Calu3 (cell line): ENCODE measurements around the gene RCAN3. TPM values are rescaled to one million over a fixed set of nuclear protein-coding genes. Genes with fewer than 3 reads are reported as not detected.

Source experiments
- BruUV-seq: library from RNA; stranded (reverse); fragments of 400-500 nt; replicated peaks from 2 replicates; lab custom pipeline; 2021; lab: Mats Ljungman, UMichigan
- CTCF ChIA-PET: fragments of 300-600 bp; sonication (Branson Sonifier 250); formaldehyde crosslinking; loops from one replicate; lab custom pipeline; 2022; ENCODE audit warnings: antibody characterized with exemption; lab: Charles Lee
- DNase-seq: peaks from one replicate; pipeline ENCODE4 v3.0.0; 2022
- H3K27ac Mint-ChIP-seq: one replicate; pipeline ENCODE4 v1.8.0; 2022; ENCODE audit warnings: mixed read lengths; ENCODE audit not compliant: unreplicated experiment
- H3K27me3 Mint-ChIP-seq: one replicate; pipeline ENCODE4 v1.8.0; 2022; ENCODE audit warnings: mixed read lengths; ENCODE audit not compliant: unreplicated experiment
- H3K36me3 Mint-ChIP-seq: one replicate; pipeline ENCODE4 v1.8.0; 2022; ENCODE audit warnings: mild to moderate bottlenecking, moderate library complexity, mixed read lengths; ENCODE audit not compliant: insufficient read depth, unreplicated experiment
- H3K4me1 Mint-ChIP-seq: one replicate; pipeline ENCODE4 v1.8.0; 2022; ENCODE audit warnings: mild to moderate bottlenecking, low read depth, mixed read lengths; ENCODE audit not compliant: unreplicated experiment
- H3K4me3 Mint-ChIP-seq: one replicate; pipeline ENCODE4 v1.8.0; 2022; ENCODE audit warnings: mild to moderate bottlenecking, low read depth, moderate library complexity, mixed read lengths; ENCODE audit not compliant: unreplicated experiment
- H3K9me3 Mint-ChIP-seq: one replicate; pipeline ENCODE4 v1.8.0; 2022; ENCODE audit warnings: low read depth, mixed read lengths; ENCODE audit not compliant: unreplicated experiment
- intact Hi-C: fragments of 100-400 bp; cut with micrococcal nuclease; formaldehyde crosslinking; loops from one replicate; pipeline ENCODE4 v1.10.0; 2022; ENCODE audit not compliant: unreplicated experiment
- total RNA-seq: library from RNA; stranded (reverse); gene quantifications from 2 replicates; pipeline ENCODE4 v1.2.3, GENCODE V29; 2022
- TF ChIP-seq, protein P1 (sequence below): fragments of 200-600 bp; IDR thresholded peaks from one replicate; pipeline ENCODE4 v1.8.0; 2022; ENCODE audit warnings: antibody characterized with exemption; ENCODE audit not compliant: unreplicated experiment

Gene RCAN3
- total RNA-seq, 1 experiment from 2014 or later: 15.3 TPM

DNA sequence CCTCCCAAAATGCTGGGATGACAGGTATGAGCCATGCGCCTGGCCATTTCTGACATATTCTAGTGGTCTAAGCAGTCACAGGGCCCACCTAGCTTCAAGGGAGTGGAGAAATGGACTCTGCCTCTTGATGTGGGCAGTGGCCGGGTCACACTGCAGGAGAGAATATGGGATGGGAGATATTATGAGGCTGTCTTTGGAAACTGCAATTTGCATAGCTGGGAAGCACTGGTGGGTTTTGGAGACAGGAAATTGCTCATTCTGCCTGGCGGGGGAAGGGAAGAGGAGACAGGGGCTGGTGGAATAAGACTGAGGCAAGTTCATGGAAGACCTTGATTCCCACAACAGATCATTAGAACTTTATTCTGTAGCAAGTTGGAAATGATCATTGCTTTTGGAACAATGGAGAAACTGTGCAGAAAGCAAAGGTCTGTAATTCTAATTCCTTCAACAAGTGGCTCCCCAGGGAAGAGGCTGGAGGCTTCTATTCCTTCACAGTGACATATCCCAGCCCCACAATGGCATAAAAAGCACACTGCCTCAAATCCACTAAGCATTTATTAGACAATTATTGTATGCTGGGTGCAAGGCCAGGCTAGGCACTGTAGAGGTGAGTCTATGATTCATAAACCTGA, 63.7 kb downstream of the RCAN3 start:
- Mint-ChIP-seq H3K4me3 (no peak overlapping the region), H3K9me3 (no peaks in the 10 kb centered on the region), H3K27ac (no peak overlapping the region), H3K36me3 (peaks cover 38% of the 10 kb centered on the region), H3K4me1 (peaks cover 66% of the 10 kb centered on the region), H3K27me3 (no peaks in the 10 kb centered on the region)
- DNase-seq: no peak
- intact Hi-C loops: no loop called here
- TF ChIP-seq, protein P1, sequence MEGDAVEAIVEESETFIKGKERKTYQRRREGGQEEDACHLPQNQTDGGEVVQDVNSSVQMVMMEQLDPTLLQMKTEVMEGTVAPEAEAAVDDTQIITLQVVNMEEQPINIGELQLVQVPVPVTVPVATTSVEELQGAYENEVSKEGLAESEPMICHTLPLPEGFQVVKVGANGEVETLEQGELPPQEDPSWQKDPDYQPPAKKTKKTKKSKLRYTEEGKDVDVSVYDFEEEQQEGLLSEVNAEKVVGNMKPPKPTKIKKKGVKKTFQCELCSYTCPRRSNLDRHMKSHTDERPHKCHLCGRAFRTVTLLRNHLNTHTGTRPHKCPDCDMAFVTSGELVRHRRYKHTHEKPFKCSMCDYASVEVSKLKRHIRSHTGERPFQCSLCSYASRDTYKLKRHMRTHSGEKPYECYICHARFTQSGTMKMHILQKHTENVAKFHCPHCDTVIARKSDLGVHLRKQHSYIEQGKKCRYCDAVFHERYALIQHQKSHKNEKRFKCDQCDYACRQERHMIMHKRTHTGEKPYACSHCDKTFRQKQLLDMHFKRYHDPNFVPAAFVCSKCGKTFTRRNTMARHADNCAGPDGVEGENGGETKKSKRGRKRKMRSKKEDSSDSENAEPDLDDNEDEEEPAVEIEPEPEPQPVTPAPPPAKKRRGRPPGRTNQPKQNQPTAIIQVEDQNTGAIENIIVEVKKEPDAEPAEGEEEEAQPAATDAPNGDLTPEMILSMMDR: no peak
- CTCF ChIA-PET: interaction anchor here (0.6 kb wide), 1 partner anchor 17 kb away, joined by 4 read pairs; no protein-coding TSS in a partner anchor
- BruUV-seq: no TSS peak

GRCh38 chr1:24567792-24568388, 65.3 kb downstream of the RCAN3 start:
- Mint-ChIP-seq H3K4me3 (peak overlapping the region; percentile 24), H3K4me1 (peaks cover 56% of the 10 kb centered on the region), H3K9me3 (no peaks in the 10 kb centered on the region), H3K36me3 (peaks cover 22% of the 10 kb centered on the region), H3K27me3 (no peaks in the 10 kb centered on the region), H3K27ac (peak overlapping the region; percentile 74)
- intact Hi-C loops: no loop called here
- peak; percentile 75 for DNase-seq
- TF ChIP-seq, protein P1: no peak
- no TSS peak for BruUV-seq
- CTCF ChIA-PET: interaction anchor here (1.0 to 1.4 kb wide), 8 partner anchors 9 to 27 kb away, joined by 3 to 9 read pairs (median 4); no protein-coding TSS in a partner anchor

- TF ChIP-seq, protein P1: no peak
- intact Hi-C loops: no loop called here
- peaks cover 50% of the 10 kb centered on the region for H3K4me1 Mint-ChIP-seq
- no peak overlapping the region for H3K4me3 Mint-ChIP-seq
- H3K36me3 Mint-ChIP-seq: peaks cover 17% of the 10 kb centered on the region
- DNase-seq: no peak
- no peaks in the 10 kb centered on the region for H3K9me3 Mint-ChIP-seq
- CTCF ChIA-PET: interaction anchor here (1.0 to 1.4 kb wide), 8 partner anchors 9 to 27 kb away, joined by 3 to 9 read pairs (median 4); no protein-coding TSS in a partner anchor
- no peaks in the 10 kb centered on the region for H3K27me3 Mint-ChIP-seq
- H3K27ac Mint-ChIP-seq: peak overlapping the region; percentile 74
- no TSS peak for BruUV-seq
Measured at GRCh38 chr1:24568475-24568874, 65.8 kb downstream of the RCAN3 start.

GRCh38 chr1:24570265-24571125, 67.9 kb downstream of the RCAN3 start:
- BruUV-seq: no TSS peak
- Mint-ChIP-seq H3K27ac (no peak overlapping the region), H3K36me3 (peaks cover 14% of the 10 kb centered on the region), H3K27me3 (no peaks in the 10 kb centered on the region), H3K4me1 (peaks cover 30% of the 10 kb centered on the region), H3K9me3 (no peaks in the 10 kb centered on the region), H3K4me3 (no peak overlapping the region)
- DNase-seq: no peak
- intact Hi-C loops: no loop called here
- CTCF ChIA-PET: interaction anchor here (1.1 kb wide), 1 partner anchor 16 kb away, joined by 11 read pairs; no protein-coding TSS in a partner anchor
- TF ChIP-seq, protein P1: no peak
